Mesendoderm (in vitro differentiated cells): ENCODE measurements around the gene ENG.
"Not testable (repeated sequence)": the region's sequence is repeated elsewhere in the genome, so short reads cannot be mapped to it uniquely, and the experiment has no call there.

Experiments
- DNase-seq: peaks from one replicate; pipeline ENCODE4 v3.0.0; 2013
- H2AK5ac ChIP-seq: 2 replicates; pipeline ENCODE4 v1.6.1; 2013; ENCODE audit warnings: low read length, inconsistent platforms
- H2BK120ac ChIP-seq: 2 replicates; pipeline ENCODE4 v1.6.1; 2013; ENCODE audit warnings: low read depth, mild to moderate bottlenecking, low read length, moderate library complexity, mixed read lengths
- H2BK15ac ChIP-seq: replicated peaks from 2 replicates; pipeline ENCODE4 v1.6.1; 2013; ENCODE audit warnings: low read depth, mild to moderate bottlenecking, moderate library complexity
- H2BK5ac ChIP-seq: 2 replicates; pipeline ENCODE4 v1.6.1; 2013; ENCODE audit warnings: low read length, inconsistent platforms
- H3K18ac ChIP-seq: 2 replicates; pipeline ENCODE4 v1.6.1; 2013; ENCODE audit warnings: mild to moderate bottlenecking, low read length, mixed read lengths
- H3K23ac ChIP-seq: one replicate; pipeline ENCODE4 v1.6.1; 2013; ENCODE audit warnings: low read length
- H3K27ac ChIP-seq: 2 replicates; pipeline ENCODE4 v1.5.1; 2013; ENCODE audit warnings: low read depth, mild to moderate bottlenecking, inconsistent platforms, low read length, moderate library complexity
- H3K27me3 ChIP-seq: 2 replicates; pipeline ENCODE4 v1.6.1; 2013; ENCODE audit warnings: low read length, control low read depth, mild to moderate bottlenecking, inconsistent platforms; ENCODE audit not compliant: insufficient read depth, poor library complexity
- H3K36me3 ChIP-seq: 2 replicates; pipeline ENCODE4 v1.6.1; 2013; ENCODE audit warnings: low read length, inconsistent platforms; ENCODE audit not compliant: control insufficient read depth, insufficient read depth
- H3K4ac ChIP-seq: one replicate; pipeline ENCODE4 v1.6.1; 2013; ENCODE audit warnings: low read depth, mild to moderate bottlenecking, low read length, moderate library complexity
- H3K4me1 ChIP-seq: 2 replicates; pipeline ENCODE4 v1.6.1; 2013; ENCODE audit warnings: low read depth, low read length, inconsistent platforms; ENCODE audit not compliant: control insufficient read depth
- H3K4me2 ChIP-seq: 2 replicates; pipeline ENCODE4 v1.6.1; 2013; ENCODE audit warnings: low read length
- H3K4me3 ChIP-seq: 2 replicates; pipeline ENCODE4 v1.5.1; 2013; ENCODE audit warnings: mild to moderate bottlenecking, low read length
- H3K56ac ChIP-seq: one replicate; pipeline ENCODE4 v1.6.1; 2013; ENCODE audit warnings: low read length
- H3K79me1 ChIP-seq: 2 replicates; pipeline ENCODE4 v1.6.1; 2013; ENCODE audit warnings: low read length, inconsistent platforms
- H3K79me2 ChIP-seq: 2 replicates; pipeline ENCODE4 v1.6.1; 2013; ENCODE audit warnings: mild to moderate bottlenecking, low read length; ENCODE audit not compliant: control insufficient read depth, insufficient read depth
- H3K9ac ChIP-seq: 2 replicates; pipeline ENCODE4 v1.6.1; 2013; ENCODE audit warnings: low read length, inconsistent platforms
- H4K5ac ChIP-seq: one replicate; pipeline ENCODE4 v1.6.1; 2013; ENCODE audit warnings: low read length
- H4K8ac ChIP-seq: one replicate; pipeline ENCODE4 v1.6.1; 2013; ENCODE audit warnings: low read depth, mild to moderate bottlenecking, control low read depth, low read length, moderate library complexity
- WGBS: extraction: QIAGEN DNeasy Blood & Tissue Kit; methylation state at CpG from one replicate; pipeline ENCODE4 v1.1.7; 2013; ENCODE audit warnings: low lambda C conversion rate, missing lambda C conversion rate; ENCODE audit not compliant: insufficient coverage; ENCODE audit errors: extremely low coverage; 5-methylcytosine and 5-hydroxymethylcytosine counted together

Gene ENG

DNA sequence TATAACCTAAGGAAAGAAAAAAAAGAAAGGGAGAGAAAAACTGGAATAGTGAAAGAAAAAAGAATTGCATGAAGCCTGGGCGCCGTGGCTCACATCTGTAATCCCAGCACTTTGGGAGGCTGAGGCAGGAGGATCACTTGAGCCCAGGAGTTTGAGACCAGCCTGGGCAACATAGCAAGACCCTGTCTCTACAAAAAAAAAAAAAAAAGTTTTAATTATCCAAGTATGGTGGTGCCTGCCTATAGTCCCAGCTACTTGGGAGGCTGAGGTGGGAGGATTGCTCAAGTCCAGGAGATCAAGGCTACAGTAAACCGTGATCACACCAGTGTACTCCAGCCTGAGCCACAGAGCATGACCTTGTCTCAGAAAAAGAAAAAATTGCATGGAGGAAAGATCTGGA is 27.3 kb upstream of the ENG start:
- H3K9ac ChIP-seq, H3K4ac ChIP-seq, H3K79me2 ChIP-seq, H4K5ac ChIP-seq, H3K4me1 ChIP-seq, H2AK5ac ChIP-seq, H3K56ac ChIP-seq, H3K18ac ChIP-seq, H3K4me3 ChIP-seq, H3K27me3 ChIP-seq, H3K36me3 ChIP-seq, H3K4me2 ChIP-seq, H3K79me1 ChIP-seq, H2BK15ac ChIP-seq, DNase-seq, H3K27ac ChIP-seq, H4K8ac ChIP-seq, H2BK120ac ChIP-seq, H2BK5ac ChIP-seq, H3K23ac ChIP-seq: not testable (repeated sequence)
- no CpG with 5 or more reads among the region's 3 CpGs for WGBS

DNA sequence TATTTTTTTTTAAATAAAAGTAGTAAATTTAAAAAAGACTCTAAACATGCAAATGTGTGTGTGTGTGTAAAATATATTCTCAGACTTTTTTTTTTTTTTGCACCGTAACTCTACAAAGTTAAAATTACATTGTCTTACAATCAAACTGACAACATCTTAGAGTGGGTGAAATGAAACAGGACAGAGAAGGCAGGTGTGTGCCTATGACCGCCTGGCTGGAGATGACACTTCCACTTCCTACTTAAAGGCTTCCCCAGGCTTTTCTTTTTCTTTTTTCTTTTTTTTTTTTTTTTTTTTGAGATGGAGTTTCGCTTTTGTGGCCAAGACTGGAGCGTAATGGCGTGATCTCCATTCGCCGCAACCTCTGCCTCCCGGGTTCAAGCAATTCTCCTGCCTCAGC is 25.7 kb upstream of the ENG start:
- Histone ChIP-seq H3K9ac (no peak overlapping the region), H3K27ac (no peak overlapping the region), H3K23ac (no peak overlapping the region), H3K4me2 (no peak overlapping the region), H4K5ac (no peak overlapping the region), H4K8ac (no peak overlapping the region), H3K56ac (no peak overlapping the region), H3K18ac (no peak overlapping the region), H3K4me1 (no peaks in the 10 kb centered on the region), H2AK5ac (no peak overlapping the region), H3K4ac (no peak overlapping the region), H3K27me3 (no peaks in the 10 kb centered on the region), H2BK5ac (no peak overlapping the region), H2BK120ac (no peak overlapping the region), H3K79me2 (no peaks in the 10 kb centered on the region), H2BK15ac (no peak overlapping the region), H3K36me3 (no peaks in the 10 kb centered on the region), H3K79me1 (no peaks in the 10 kb centered on the region), H3K4me3 (no peak overlapping the region)
- WGBS = no CpG with 5 or more reads among the region's 8 CpGs
- DNase-seq = no peak

DNA sequence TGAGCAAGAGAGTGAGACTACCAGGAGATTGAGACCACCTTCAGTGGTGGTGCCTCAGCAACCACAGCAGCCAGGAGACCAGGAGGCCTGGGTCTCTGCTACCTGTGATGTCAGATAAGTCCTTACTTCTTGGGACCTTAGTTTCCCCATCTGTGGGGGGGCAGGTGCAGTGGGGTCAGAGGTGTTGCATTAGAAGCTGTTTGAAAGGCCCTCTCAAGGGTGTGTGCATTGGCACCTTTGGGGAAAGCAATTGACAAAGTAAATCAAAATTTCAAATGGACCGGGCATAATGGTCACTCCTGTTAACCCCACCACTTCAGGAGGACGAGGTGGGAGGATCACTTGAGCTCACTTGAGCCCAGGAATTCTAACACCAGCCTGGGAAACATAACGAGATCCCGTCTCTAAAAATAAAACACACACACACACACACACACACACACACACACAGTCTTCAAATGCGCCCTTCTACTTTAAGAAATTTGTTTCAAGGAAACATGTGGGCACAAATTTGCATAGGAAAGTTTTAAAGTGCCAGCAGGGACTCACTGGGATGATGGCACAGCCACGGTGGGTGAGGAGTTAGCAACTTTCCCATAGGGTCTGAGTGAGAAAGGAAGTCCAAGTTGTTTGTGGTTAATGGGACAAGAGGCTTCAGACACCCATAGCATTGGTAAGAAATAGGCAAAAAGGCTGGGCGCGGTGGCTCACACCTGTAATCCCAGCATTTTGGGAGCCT is 24.4 kb upstream of the ENG start:
- no peak overlapping the region for H3K4ac ChIP-seq
- no peak overlapping the region for H3K9ac ChIP-seq
- no peaks in the 10 kb centered on the region for H3K4me1 ChIP-seq
- no peak overlapping the region for H2BK5ac ChIP-seq
- H3K79me1 ChIP-seq = no peaks in the 10 kb centered on the region
- no peak for DNase-seq
- no CpG with 5 or more reads among the region's 8 CpGs for WGBS
- no peak overlapping the region for H2AK5ac ChIP-seq
- no peak overlapping the region for H4K5ac ChIP-seq
- H2BK120ac ChIP-seq = no peak overlapping the region
- H3K4me3 ChIP-seq = no peak overlapping the region
- no peak overlapping the region for H3K18ac ChIP-seq
- H3K4me2 ChIP-seq = no peak overlapping the region
- no peak overlapping the region for H3K27ac ChIP-seq
- no peaks in the 10 kb centered on the region for H3K27me3 ChIP-seq
- no peak overlapping the region for H4K8ac ChIP-seq
- H3K79me2 ChIP-seq = no peaks in the 10 kb centered on the region
- peak overlapping the region; percentile 95 for H3K56ac ChIP-seq
- H3K36me3 ChIP-seq = no peaks in the 10 kb centered on the region
- no peak overlapping the region for H2BK15ac ChIP-seq
- no peak overlapping the region for H3K23ac ChIP-seq

DNA sequence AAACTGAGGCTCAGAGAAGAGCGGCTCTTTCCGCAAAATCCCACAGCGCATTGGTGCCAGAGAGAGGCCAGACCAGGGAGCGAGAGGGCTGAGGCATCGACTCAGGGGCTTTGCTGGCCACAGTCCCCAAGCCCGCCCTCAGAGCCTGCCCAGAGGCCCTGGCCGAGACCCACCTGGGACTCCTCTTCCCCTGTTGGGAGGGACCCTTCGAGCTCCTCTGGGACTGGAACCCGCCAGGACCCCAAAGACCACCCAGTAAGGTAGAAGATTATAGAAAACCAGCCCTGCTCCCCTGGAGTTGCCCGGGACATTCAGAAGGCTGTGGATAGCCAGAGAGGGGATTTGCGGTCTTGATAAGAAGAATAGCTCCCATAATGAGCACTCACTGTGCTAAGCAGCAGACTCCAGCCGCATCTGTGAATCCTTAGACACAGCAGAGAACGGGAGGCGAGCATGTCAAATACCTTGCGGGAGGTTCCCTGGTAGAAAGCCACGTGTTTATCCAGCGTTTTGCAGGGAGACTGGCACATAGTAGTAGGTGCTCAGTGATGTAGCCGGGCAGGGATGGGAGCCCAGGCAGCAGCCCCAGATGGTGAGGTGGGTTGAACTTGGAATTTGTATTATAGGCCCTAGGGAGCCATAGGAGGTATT is 23.7 kb upstream of the ENG start:
- H4K8ac ChIP-seq = peak overlapping the region; percentile 58
- H3K9ac ChIP-seq = peak overlapping the region; percentile 92
- peak overlapping the region; percentile 99 for H3K23ac ChIP-seq
- H3K4me1 ChIP-seq = no peaks in the 10 kb centered on the region
- H3K4me3 ChIP-seq = peak overlapping the region; percentile 62
- no peak overlapping the region for H3K4ac ChIP-seq
- peak overlapping the region; percentile 56 for H4K5ac ChIP-seq
- H3K79me2 ChIP-seq = no peaks in the 10 kb centered on the region
- H2AK5ac ChIP-seq = no peak overlapping the region
- H3K27me3 ChIP-seq = no peaks in the 10 kb centered on the region
- no CpG with 5 or more reads among the region's 18 CpGs for WGBS
- H2BK5ac ChIP-seq = no peak overlapping the region
- DNase-seq = peak; percentile 56
- H3K4me2 ChIP-seq = peak overlapping the region; percentile 93
- peak overlapping the region; percentile 95 for H3K56ac ChIP-seq
- no peaks in the 10 kb centered on the region for H3K79me1 ChIP-seq
- no peak overlapping the region for H2BK15ac ChIP-seq
- H2BK120ac ChIP-seq = no peak overlapping the region
- no peak overlapping the region for H3K27ac ChIP-seq
- H3K36me3 ChIP-seq = no peaks in the 10 kb centered on the region
- H3K18ac ChIP-seq = peak overlapping the region; percentile 19

DNA sequence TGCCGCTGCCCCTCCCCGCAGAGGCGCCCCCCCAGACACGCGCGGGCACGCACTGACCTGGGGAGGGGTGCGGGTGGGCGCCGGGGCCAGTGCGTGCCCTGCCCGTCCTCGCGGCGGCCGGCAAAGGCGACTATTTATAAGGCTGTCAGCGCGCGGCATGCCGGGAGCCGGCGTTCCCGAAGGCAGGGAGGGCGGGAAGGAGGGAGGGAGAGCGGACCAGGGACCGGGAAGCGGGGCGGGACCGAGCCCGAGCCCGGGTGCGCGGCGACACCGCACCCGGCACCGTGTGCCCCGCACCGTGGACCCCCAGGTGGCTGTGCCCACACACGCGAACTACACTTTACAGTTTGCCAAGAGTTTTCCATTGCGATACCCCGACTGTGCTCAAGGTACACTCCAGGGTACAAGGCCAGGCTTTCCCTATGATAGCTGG is 23.1 kb upstream of the ENG start, which contains the start of gene AK1:
Gene AK1 (minus strand): TSS at position 110 of the 433 bp plus-strand sequence. CDS start 3,058 bp downstream, outside the sequence.
- no CpG with 5 or more reads among the region's 44 CpGs for WGBS
- H4K8ac ChIP-seq = peak within 1 kb of the TSS; percentile 58
- no peak within 1 kb of the TSS for H3K27ac ChIP-seq
- H3K4me3 ChIP-seq = peak within 1 kb of the TSS; percentile 62
- H3K9ac ChIP-seq = peak within 1 kb of the TSS; percentile 92
- H3K56ac ChIP-seq = peak within 1 kb of the TSS; percentile 95
- H3K4me2 ChIP-seq = peak within 1 kb of the TSS; percentile 93
- H4K5ac ChIP-seq = peak within 1 kb of the TSS; percentile 56
- peak within 1 kb of the TSS; percentile 38 for H2AK5ac ChIP-seq
- no peaks in the 10 kb centered on the region for H3K4me1 ChIP-seq
- peak within 1 kb of the TSS; percentile 99 for H3K23ac ChIP-seq
- H3K79me2 ChIP-seq = no peaks in the 10 kb centered on the region
- no peak within 1 kb of the TSS for H2BK5ac ChIP-seq
- H2BK15ac ChIP-seq = no peak within 1 kb of the TSS
- peak within 1 kb of the TSS; percentile 54 for H3K18ac ChIP-seq
- no peaks in the 10 kb centered on the region for H3K36me3 ChIP-seq
- H3K27me3 ChIP-seq = no peaks in the 10 kb centered on the region
- no peak within 1 kb of the TSS for H3K4ac ChIP-seq
- H2BK120ac ChIP-seq = no peak within 1 kb of the TSS
- DNase-seq = peak; percentile 59
- no peaks in the 10 kb centered on the region for H3K79me1 ChIP-seq
